Measurements from ENCODE around the gene ANKDD1A.

Gene ANKDD1A

GRCh38 chr15:64911311-64912186 is at the start of gene ANKDD1A:
ANKDD1A (plus strand) TSS chr15:64911902; CDS start chr15:64911931, 29 bp downstream.
- DNase-seq: peak; percentile 65

GRCh38 chr15:64861960-64862359 is 49.7 kb upstream of the ANKDD1A start:
- DNase-seq: no peak

DNA sequence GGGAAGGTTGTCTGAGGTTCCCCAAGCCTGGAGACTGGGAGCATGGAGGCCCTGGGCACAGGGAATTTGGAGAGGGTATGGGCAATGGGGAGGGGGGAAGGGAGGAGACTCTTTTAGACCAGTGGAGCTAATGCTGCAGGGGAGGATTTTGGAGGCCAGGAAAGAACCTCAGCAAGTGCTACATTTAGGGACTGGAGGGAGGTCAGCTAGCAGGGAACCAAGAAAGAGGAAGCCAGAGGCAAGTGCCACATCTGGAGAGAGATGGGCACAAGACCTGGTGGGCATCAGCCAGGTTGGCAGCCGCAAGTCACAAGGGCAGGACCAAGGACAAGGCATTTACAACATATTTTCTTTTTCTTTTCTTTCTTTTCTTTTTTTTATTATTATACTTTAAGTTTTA is 49.3 kb upstream of the ANKDD1A start:
- DNase-seq: no peak

GRCh38 chr15:64864068-64864467 is 47.6 kb upstream of the ANKDD1A start:
- no peak for DNase-seq

GRCh38 chr15:64865126-64865997 is 46.3 kb upstream of the ANKDD1A start:
- DNase-seq: no peak

GRCh38 chr15:64865998-64866520 is 45.6 kb upstream of the ANKDD1A start:
- peak; percentile 80 for DNase-seq

GRCh38 chr15:64869501-64869900 is 42.2 kb upstream of the ANKDD1A start:
- no peak for DNase-seq

DNA sequence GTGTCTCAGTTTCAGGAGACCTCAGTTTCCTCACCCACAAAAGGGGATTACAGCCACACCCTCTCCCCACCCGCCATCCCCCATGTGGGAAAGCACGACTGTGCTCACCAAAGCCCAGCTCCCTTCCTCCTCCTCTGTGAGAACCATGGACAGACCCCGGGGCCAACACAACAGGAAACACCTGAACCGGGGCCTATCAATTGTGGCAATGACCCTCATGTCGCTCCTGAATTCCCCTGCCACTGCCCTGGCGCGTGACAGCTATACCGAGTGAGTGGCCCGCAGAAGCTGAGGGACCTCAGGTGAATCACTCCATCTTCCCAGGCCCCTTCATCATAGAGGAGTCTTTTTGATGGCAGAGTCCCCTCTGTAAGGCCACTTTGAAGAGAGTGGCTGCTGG is 41.3 kb upstream of the ANKDD1A start:
- no peak for DNase-seq

DNA sequence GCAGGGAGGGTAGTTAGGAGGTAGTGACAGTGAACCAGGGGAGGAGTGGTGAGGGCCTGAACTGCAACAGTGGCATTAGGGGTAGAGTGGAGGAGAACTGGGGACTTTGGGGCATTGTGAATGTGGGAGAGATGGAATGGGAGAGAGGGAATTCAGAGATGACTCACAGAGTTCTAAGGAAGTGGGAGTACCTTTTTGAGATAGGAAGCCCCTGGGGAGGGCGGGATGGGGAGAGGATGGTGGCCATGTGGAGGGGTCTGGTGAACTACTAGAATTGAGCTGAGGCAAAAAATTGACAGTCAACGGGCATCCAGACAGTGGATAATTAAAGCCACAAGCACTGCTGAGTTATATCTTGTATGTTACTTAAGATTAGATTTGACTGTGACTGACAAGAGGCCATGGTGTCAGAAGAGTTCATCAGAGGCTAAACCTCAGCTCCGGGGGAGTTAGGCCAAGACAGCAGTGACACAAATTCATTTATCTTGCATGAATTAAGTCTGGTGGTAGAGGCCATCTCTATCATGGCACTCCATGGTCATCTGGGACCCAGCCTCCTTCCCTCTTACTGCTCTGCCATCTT is 36.0 kb upstream of the ANKDD1A start:
- no peak for DNase-seq

GRCh38 chr15:64877435-64877834 is 34.3 kb upstream of the ANKDD1A start:
- DNase-seq: no peak

DNA sequence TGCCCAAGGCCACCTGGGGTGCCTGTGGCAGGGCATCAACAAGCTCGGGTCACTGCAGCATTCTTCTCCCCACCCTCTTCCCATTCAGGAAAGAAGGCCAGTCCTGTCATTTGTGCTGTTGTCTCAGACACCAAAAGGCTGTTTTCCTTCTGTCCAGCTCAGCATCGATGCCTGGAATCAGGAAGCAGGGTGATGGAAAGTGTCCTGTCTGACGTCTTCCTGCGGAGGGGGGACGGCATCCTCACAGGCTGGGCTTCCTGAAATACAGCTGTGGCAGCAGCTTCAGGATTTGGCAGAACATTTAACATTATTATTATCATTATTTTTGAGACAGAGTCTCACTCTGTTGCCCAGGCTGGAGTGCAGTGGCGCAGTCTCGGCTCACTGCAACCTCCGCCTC is 33.0 kb upstream of the ANKDD1A start:
- no peak for DNase-seq

GRCh38 chr15:64883100-64883581 is 28.6 kb upstream of the ANKDD1A start:
- DNase-seq: peak; percentile 20

GRCh38 chr15:64883997-64884511 is 27.6 kb upstream of the ANKDD1A start:
- DNase-seq: peak; percentile 83

- DNase-seq: no peak
Observed at GRCh38 chr15:64884679-64885078, 27.0 kb upstream of the ANKDD1A start.

DNA sequence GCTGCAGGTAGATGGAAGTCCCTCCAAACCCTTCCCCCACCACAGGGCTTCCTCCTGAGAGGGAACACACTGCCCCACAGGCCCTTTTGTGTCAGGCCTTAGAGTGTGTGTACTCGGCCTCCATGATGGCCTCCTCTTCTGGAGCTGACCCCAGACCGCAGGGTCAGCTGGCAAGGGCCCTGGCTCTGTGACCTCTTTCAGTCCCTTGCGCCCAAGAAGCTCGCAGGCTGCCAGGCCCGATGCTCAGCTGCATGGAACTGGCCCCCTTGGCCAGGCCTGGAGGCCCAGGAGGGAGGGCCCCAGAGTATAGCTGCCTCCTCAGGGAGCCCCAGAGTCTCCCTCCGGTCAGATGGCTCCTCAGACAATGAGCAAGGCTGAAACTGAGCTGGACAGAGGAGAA is 23.4 kb upstream of the ANKDD1A start:
- DNase-seq: no peak

DNA sequence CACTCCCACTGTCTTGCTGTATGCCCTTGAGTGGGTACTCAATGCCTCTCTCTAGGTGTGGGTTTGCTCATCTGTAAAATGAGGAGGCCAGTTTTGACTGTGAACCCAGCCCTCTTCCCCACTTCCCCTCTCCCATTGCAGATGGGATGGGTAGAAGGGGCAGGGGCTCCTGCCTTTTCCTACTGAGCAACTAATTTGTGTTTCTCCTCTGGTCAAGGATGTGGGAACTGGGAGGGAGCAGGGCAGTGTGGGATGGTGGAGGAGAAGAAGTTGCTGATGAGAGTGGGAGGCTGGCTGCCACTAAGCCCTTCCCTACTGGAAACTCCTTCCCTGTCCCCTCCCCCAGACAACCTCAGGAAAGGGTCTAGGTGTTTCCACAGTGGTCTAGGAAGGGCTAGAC is 20.1 kb upstream of the ANKDD1A start:
- DNase-seq: no peak

- DNase-seq: no peak
Observed at GRCh38 chr15:64892847-64893403, 18.8 kb upstream of the ANKDD1A start.

GRCh38 chr15:64893481-64894394 is 18.0 kb upstream of the ANKDD1A start:
- DNase-seq: peak; percentile 39

GRCh38 chr15:64894395-64895056 is 17.2 kb upstream of the ANKDD1A start:
- DNase-seq: no peak

DNA sequence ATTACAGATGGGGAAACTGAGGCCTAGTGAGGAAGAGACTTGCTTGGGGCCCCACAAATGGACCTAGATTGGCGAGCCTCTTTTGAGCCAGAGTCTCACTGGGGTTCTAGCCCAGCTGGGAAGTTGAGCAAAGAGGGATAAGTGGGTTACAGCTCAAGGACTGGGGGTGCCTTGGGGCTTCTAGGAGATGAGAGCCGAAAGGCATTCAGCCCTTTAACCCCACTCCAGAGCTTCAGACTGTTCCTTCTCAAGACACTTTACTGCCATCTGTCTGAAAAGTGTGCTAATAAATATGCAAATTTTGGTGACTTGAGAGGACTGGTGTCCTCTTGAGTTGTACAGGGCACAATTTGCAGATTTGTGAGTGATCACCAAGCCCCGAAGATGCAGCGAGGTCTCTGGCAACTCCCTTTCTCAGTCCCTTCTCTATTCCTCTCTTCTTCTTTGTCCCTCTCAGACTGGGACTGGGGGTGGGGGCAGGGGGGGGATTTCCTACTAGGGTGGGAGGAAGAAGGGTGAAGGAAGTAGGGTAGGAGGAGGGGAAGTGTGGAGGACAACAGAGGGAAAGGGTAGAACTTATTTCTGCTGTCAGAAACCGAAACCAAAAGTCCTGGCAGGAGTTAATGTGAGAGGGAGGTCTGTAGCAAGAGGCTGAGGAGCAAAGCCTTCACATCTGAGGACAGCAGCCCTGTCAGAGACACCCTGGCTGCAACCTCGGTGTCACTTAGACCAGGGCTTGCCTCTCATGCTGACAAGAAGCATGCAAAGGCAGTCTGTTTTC is 16.2 kb upstream of the ANKDD1A start:
- DNase-seq: no peak

Measured in T1000 (cell line).